Activated T-cell treated with anti-CD3 and anti-CD28 coated beads for 48 hours (primary cell): ENCODE results near the gene PML.
"Not testable (repeated sequence)": the region's sequence is repeated elsewhere in the genome, so short reads cannot be mapped to it uniquely, and the experiment has no call there.

Experiments
- DNase-seq: peaks from one replicate; pipeline ENCODE4 v3.0.0-alpha.2; 2020; ENCODE audit warnings: low read depth

The PML gene

GRCh38 chr15:74060251-74060650 lies 65.7 kb downstream of the PML start:
- DNase-seq = no peak

GRCh38 chr15:74062236-74062635 lies 67.7 kb downstream of the PML start:
- no peak for DNase-seq

DNA sequence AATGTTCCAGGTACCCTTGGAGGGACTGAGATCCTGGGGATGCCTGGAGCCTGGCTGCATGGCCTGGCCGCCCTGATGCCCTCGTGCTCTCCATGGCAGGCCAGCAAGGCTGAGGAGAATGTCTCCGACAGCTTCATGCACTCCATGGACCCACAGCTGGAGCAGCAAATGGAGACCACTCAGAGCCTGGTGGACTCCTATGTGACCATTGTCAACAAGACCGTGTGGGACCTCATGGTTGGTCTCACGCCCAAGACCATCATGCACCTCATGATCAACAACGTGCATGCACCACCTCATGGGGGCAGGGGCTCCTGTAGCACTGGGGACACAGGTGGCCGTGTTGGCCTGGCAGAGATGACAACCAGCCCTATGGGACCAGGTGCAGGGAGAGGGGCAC lies 68.2 kb downstream of the PML start:
- DNase-seq = no peak

DNA sequence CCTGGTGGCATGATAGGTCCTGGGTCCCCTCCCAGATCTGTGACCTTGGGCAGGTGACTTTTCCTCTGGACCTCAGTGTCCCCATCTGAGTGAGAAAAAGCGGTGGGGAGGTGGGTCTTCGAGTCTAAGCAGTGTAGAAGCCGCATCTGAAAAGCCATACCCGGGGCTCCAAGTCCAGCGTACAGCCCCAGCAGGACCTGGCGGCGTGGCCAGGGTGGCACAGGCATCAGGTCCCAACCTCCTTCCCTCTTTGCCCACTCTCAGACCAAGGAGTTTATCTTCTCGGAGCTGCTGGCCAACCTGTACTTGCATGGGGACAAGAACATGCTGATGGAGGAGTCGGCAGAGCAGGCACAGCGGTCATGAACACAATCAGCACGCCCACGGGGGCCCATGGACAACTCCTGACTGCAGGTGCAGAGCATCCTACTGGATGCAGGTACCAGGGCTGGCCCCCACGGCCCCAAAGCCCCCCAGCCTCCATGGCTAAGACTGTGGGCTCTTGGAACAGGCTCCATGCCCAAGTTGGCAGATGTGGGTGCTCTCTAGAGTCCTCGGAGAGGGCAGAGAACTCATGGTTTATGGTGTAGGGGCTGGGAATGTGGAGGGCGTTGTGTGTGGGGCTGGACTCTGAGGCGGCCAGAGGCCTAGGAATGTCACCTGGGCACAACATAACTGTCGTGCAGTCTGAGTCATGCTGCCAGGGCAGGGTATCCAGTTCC lies 69.1 kb downstream of the PML start:
- DNase-seq = not testable (repeated sequence)

DNA sequence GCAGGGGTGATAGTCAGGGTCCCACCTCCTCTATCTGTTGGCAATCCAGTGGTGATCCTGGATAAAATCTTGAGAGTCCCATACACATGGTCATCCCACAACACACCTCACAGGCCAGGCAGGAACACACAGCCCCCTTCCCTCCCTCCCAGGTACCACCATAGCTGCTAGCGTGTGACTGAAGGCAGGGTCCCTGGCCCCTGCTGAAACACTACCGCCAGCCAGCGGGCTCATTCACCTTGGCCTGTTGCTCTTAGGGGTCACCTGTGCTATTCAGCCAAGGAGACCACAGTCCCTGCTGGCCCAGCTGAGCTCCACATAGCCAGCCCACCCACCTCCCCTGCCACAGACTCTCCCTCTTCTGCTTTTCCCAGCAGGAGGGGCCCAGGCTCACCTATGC lies 69.7 kb downstream of the PML start:
- not testable (repeated sequence) for DNase-seq

DNA sequence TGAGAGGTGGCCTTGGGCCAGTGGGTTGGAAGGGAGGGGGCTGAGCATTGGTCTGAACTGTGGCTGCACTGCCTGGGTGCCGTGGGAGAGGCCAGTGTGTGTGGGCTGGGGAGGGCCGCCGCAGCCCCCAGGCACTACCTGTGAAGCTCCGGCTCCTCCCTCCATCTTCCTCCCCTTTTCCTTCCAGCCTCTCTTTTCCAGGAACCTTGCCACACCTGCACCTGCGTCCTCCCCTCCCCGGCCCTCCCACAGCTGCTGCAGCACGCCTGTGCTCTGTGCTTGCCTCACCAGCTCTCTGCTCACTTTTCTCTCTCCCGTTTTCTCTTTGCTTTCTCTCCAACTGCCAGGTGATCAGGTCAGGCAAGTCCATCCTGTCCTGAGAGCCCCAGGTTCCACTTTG lies 70.3 kb downstream of the PML start:
- DNase-seq = not testable (repeated sequence)

DNA sequence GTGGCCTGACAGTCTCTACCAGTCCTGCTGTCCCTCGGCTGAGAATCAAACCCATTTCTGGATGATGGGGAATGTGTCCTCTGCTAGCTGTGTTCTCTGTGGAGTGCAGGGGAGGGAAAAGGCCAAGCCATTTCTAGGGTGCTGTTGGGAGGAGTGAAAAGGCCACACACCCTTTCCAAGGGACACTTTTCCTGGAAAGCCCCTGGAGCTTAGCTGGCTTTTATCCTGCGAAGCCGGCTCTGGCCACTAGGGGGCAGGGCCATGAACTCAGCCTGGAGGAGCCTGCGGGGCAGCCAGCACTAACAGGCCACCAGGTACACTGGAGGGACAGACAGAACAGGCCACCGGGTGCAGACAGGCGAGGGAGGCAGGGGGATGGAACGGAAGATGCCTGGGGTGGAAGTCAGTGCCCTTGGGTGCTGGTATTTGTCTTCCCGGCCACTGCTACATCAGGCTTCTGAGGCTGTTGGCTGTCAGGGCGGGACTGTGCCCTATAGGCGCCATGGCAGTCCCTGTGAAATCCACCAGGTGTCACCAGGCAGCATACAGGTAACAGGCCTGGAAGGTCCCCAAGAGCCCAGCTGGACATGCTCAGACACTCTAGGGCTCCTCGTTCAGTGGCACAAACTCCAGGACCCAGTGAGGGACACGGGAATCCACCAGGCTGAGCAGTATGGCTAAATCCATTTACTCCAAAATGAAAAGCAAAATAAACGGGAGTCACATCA lies 71.3 kb downstream of the PML start:
- peak; percentile 43 for DNase-seq

GRCh38 chr15:74071645-74072044 lies 77.1 kb downstream of the PML start:
- DNase-seq = not testable (repeated sequence)

DNA sequence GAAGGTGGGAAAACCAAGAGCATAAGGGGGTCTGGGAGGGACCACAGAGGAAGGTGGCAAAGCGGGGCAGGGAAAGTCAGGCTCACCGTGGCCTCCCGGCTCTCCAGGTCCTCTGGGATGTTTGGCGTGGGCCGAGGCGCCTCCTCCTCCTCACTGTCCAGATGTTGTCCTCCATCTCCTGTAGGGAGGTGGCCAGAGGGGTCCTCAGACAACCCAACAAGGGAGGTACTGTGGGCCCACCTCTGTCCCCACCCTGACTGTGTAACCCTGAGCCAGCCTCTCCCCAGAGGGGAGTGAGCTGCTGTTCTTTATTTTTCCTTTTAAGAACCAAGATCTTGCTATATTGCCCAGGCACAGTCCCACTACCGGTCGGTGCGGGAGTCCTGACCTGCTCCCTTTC lies 77.6 kb downstream of the PML start:
- DNase-seq = not testable (repeated sequence)

DNA sequence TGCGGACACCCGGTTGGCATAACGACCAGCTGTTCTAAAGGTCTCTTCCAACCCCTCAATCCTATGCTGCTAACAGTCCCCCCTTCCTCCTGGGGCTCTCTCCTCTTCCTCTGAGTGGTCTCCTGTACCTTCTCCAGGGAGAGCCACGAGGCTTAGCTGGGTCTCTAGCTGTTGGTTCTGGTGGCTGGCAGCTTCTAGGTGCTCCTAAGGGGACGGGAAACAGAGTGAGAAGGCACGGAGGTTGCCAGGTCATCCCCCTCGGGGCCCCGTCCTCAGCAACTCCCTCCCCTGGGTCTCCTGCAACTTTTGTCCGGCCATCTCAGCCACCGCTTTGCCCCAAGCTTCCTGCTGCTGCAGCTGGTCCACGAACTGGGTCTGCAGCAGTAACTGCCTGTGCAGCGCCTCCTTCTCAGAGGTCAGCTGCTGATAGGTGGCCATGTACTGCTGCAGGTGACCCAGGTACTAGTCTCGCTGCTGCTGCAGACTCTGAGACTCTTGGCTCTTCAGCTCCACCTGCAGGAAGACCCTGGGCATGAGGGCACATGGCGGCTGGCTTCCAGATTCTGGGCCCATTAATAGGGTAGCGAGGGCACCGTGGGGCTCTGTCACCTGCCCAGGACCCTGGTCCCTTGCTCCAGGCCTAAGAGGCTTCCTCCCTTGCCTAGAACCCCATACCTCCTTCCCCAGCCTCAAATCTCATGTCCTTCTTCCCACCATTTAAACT lies 78.3 kb downstream of the PML start:
- peak; percentile 27 for DNase-seq

GRCh38 chr15:74075781-74076180 lies 81.3 kb downstream of the PML start:
- DNase-seq = not testable (repeated sequence)

GRCh38 chr15:74082450-74082849 lies 87.9 kb downstream of the PML start, which contains the start of gene GOLGA6A:
GOLGA6A (minus strand) TSS chr15:74082550; CDS start chr15:74082509, 41 bp downstream.
- not testable (repeated sequence) for DNase-seq

DNA sequence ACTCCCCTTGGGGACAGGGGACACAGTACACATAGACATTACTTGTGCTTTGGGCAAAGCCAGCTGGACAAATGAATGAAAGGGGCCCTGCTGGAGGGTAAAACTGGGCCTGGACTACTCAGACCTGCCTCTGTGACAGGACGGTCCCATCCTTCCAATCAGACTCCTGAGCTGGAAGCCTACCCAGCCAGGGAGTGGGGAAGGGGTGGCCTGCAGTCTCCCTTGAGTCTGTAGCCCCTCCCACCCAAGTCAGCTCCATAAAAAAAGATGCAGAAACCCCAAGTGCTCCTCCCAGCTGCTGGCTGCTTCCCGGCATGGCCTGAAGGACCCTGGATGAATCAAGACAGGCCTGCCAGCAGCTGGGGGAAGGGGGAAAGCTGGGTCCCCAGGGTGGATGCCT lies 100.1 kb downstream of the PML start:
- not testable (repeated sequence) for DNase-seq

- DNase-seq = not testable (repeated sequence)
Measured at GRCh38 chr15:74095610-74096009, 101.1 kb downstream of the PML start.

GRCh38 chr15:74096753-74097474 lies 102.4 kb downstream of the PML start:
- DNase-seq = not testable (repeated sequence)
